IMR-90 (cell line): ENCODE results near the gene SAT1. TPM values are rescaled to one million over a fixed set of nuclear protein-coding genes. Genes with fewer than 3 reads are reported as not detected.
A peak's percentile ranks its signal among the peaks of the same experiment; 100 is the strongest.

Source experiments
- ATAC-seq: fragments of 200-7000 bp; cut with Tn5 transposase; 2 replicates; pipeline ENCODE4 v1.9.1; 2020; ENCODE audit warnings: low read depth, mild to moderate bottlenecking, moderate library complexity
- BruUV-seq: library from RNA; stranded (reverse); fragments of 400-500 nt; replicated peaks from 2 replicates; lab custom pipeline; 2021; lab: Mats Ljungman, UMichigan
- CTCF ChIA-PET: fragments of 300-600 bp; formaldehyde crosslinking; extraction: SDS; loops from one replicate; lab custom pipeline; 2021; ENCODE audit warnings: antibody characterized with exemption; lab: Yijun Ruan, JAX
- POLR2A ChIA-PET: fragments of 300-600 bp; sonication (Branson Sonifier 250); formaldehyde crosslinking; loops from one replicate; lab custom pipeline; 2022; ENCODE audit warnings: antibody characterized with exemption; ENCODE audit not compliant: unreplicated experiment; lab: Charles Lee
- DNase-seq: peaks from one replicate; pipeline ENCODE4 v3.0.0; 2013
- H2AFZ ChIP-seq: replicated peaks from 2 replicates; pipeline ENCODE3; 2013; ENCODE audit warnings: low read length, mild to moderate bottlenecking; ENCODE audit not compliant: poor library complexity
- H2AK5ac ChIP-seq: 2 replicates; pipeline ENCODE4 v1.6.1; 2013; ENCODE audit warnings: low read depth, low read length, inconsistent platforms
- H2AK9ac ChIP-seq: replicated peaks from 2 replicates; pipeline ENCODE3; 2013; ENCODE audit warnings: mild to moderate bottlenecking, low read depth, low read length, moderate library complexity; ENCODE audit not compliant: poor library complexity
- H2BK120ac ChIP-seq: 2 replicates; pipeline ENCODE4 v1.6.1; 2013; ENCODE audit warnings: low read depth, low read length, inconsistent platforms
- H2BK15ac ChIP-seq: 3 replicates; pipeline ENCODE4 v1.6.1; 2013; ENCODE audit warnings: low read depth, low read length, inconsistent platforms
- H2BK20ac ChIP-seq: 2 replicates; pipeline ENCODE4 v1.6.1; 2013; ENCODE audit warnings: low read depth, mild to moderate bottlenecking, inconsistent platforms, low read length, moderate library complexity
- H2BK5ac ChIP-seq: 2 replicates; pipeline ENCODE4 v1.6.1; 2013; ENCODE audit warnings: mild to moderate bottlenecking, low read depth, low read length, inconsistent platforms; ENCODE audit not compliant: poor library complexity, severe bottlenecking
- H3K14ac ChIP-seq: replicated peaks from 2 replicates; pipeline ENCODE4 v1.6.1; 2013; ENCODE audit warnings: low read depth, low read length, inconsistent platforms
- H3K18ac ChIP-seq: 2 replicates; pipeline ENCODE4 v1.6.1; 2013; ENCODE audit warnings: low read depth, low read length, control low read depth
- H3K23ac ChIP-seq: 2 replicates; pipeline ENCODE4 v1.6.1; 2013; ENCODE audit warnings: low read depth, low read length, inconsistent platforms
- H3K27ac ChIP-seq: 2 replicates; pipeline ENCODE4 v1.5.1; 2013; ENCODE audit warnings: mild to moderate bottlenecking, control low read depth, low read length; ENCODE audit not compliant: insufficient read depth
- H3K27me3 ChIP-seq: 2 replicates; pipeline ENCODE4 v1.6.1; 2013; ENCODE audit warnings: low read length; ENCODE audit not compliant: control insufficient read depth, insufficient read depth
- H3K36me3 ChIP-seq: 2 replicates; pipeline ENCODE4 v1.6.1; 2013; ENCODE audit warnings: low read length, mixed read lengths; ENCODE audit not compliant: control insufficient read depth, insufficient read depth
- H3K4ac ChIP-seq: 2 replicates; pipeline ENCODE4 v1.6.1; 2013; ENCODE audit warnings: low read depth, low read length, inconsistent platforms
- H3K4me1 ChIP-seq: 2 replicates; pipeline ENCODE4 v1.6.1; 2013; ENCODE audit warnings: low read length, mixed read lengths; ENCODE audit not compliant: control insufficient read depth, insufficient read depth
- H3K4me2 ChIP-seq: 2 replicates; pipeline ENCODE4 v1.6.1; 2013; ENCODE audit warnings: low read depth, mild to moderate bottlenecking, control low read depth, low read length, moderate library complexity
- H3K4me3 ChIP-seq: 2 replicates; pipeline ENCODE4 v1.5.1; 2013; ENCODE audit warnings: low read depth, mild to moderate bottlenecking, control low read depth, low read length, moderate library complexity; ENCODE audit not compliant: insufficient read depth
- H3K56ac ChIP-seq: 2 replicates; pipeline ENCODE4 v1.6.1; 2013; ENCODE audit warnings: low read length, inconsistent platforms; ENCODE audit not compliant: insufficient read depth; ENCODE audit errors: extremely low read depth
- H3K79me1 ChIP-seq, 2 experiments: 2 replicates each; pipeline ENCODE4 v1.6.1; 2013; ENCODE audit warnings: low read length in 2 of 2, inconsistent platforms in 1 of 2, low read depth in 1 of 2
- H3K9ac ChIP-seq: 2 replicates; pipeline ENCODE4 v1.6.1; 2013; ENCODE audit warnings: low read depth, low read length, control low read depth
- H3K9me1 ChIP-seq: 2 replicates; pipeline ENCODE4 v1.6.1; 2013; ENCODE audit warnings: low read length, inconsistent platforms; ENCODE audit not compliant: insufficient read depth
- H3K9me3 ChIP-seq: 2 replicates; pipeline ENCODE4 v1.6.1; 2013; ENCODE audit warnings: low read length; ENCODE audit not compliant: control insufficient read depth, insufficient read depth
- H4K20me1 ChIP-seq: 2 replicates; pipeline ENCODE4 v1.6.1; 2013; ENCODE audit warnings: low read length, inconsistent platforms; ENCODE audit not compliant: insufficient read depth
- H4K5ac ChIP-seq: 2 replicates; pipeline ENCODE4 v1.6.1; 2013; ENCODE audit warnings: mild to moderate bottlenecking, low read depth, low read length, control low read depth
- H4K8ac ChIP-seq, 2 experiments: 2 replicates each; pipeline ENCODE4 v1.6.1; 2013; ENCODE audit warnings: low read depth in 2 of 2, low read length in 2 of 2, control low read depth in 1 of 2, inconsistent platforms in 1 of 2
- H4K91ac ChIP-seq: 2 replicates; pipeline ENCODE4 v1.6.1; 2013; ENCODE audit warnings: low read depth, low read length, inconsistent platforms; ENCODE audit not compliant: insufficient read depth
- SMC3 ChIP-seq: fragments of 150-350 bp; IDR thresholded peaks from 2 replicates; pipeline ENCODE4 v1.6.1; 2016; ENCODE audit warnings: low read depth, mild to moderate bottlenecking, antibody characterized with exemption, low read length, moderate library complexity
- WGBS, 2 experiments: methylation state at CpG; one replicate each; pipeline versions ENCODE4 v1.1.5 to v1.1.7; 2013; ENCODE audit warnings: missing lambda C conversion rate in 2 of 2; ENCODE audit not compliant: insufficient read length in 1 of 2; ENCODE audit errors: extremely low coverage in 2 of 2; 5-methylcytosine and 5-hydroxymethylcytosine counted together
- dilution Hi-C: fragments of 300-500 bp; cut with HindIII; formaldehyde crosslinking; loops from one replicate; pipeline ENCODE4 v1.14.3; 2018; ENCODE audit warnings: low sequenced_read_pairs; ENCODE audit not compliant: unreplicated experiment
- in situ Hi-C: fragments of 300-500 bp; cut with MboI; formaldehyde crosslinking; loops from 3 replicates; pipeline ENCODE4 v1.14.3; 2019; ENCODE audit warnings: low sequenced_read_pairs, inconsistent platforms, mixed read lengths
- intact Hi-C: fragments of 100-400 bp; cut with micrococcal nuclease; formaldehyde crosslinking; loops from 2 replicates; pipeline ENCODE4 v1.10.0; 2022
- polyA plus RNA-seq, 3 experiments: library from polyadenylated mRNA; depleted of rRNA; stranded (reverse); fragments of >200 nt; gene quantifications; 2 replicates each; pipeline ENCODE4 v1.2.3, GENCODE V29; 2012; ENCODE audit warnings: low replicate concordance in 1 of 3
- total RNA-seq: library from RNA; depleted of rRNA; stranded (reverse); fragments of >200 nt; gene quantifications from 2 replicates; pipeline ENCODE4 v1.2.3, GENCODE V29; 2012

SAT1 gene
- total and polyA plus RNA-seq, 2 of the 4 experiments (the other 2 are of a cell fraction): 55.9 to 92.8 TPM

DNA sequence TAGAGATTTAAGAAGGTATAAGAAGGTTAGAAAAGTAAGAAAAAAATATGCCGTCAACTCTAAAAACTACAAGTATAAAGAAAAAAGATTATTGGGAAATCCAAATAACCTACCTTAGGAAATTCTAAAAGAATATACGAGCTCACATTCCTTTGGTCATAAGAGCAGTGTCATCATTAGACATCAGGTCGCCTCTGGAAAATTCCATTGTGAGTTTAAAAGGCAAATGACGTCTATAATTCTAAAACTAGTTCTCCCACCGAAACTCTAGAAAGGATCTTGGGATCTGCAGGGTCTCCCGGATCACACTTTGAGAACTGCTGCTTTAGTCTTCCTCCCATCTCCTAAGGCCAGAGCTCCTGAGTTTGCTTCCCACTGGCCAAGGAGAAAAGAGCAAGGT is 518 bp upstream of the SAT1 start:
- H3K79me1 ChIP-seq: peaks cover 0 to 5% of the 10 kb centered on the region in 2 experiments; a peak in 2 of 4 replicates
- peak overlapping the region; percentile 73; the same call in 1 of the 2 replicates for H2BK120ac ChIP-seq
- H2BK5ac ChIP-seq: no peak overlapping the region
- no peak overlapping the region for H3K23ac ChIP-seq
- no peak overlapping the region for H3K18ac ChIP-seq
- BruUV-seq: no TSS peak
- no peak overlapping the region for H4K5ac ChIP-seq
- 67% methylated on average over 3 of the region's 6 CpGs; no CpG with 5 or more reads in 1 of the 2 experiments for WGBS, 2 experiments
- H3K9ac ChIP-seq: no peak overlapping the region
- 0 out of 2 replicates have a peak overlapping the region, but pooled peaks have one; percentile 33 for H3K27ac ChIP-seq
- H3K27me3 ChIP-seq: no peaks in the 10 kb centered on the region
- dilution Hi-C loops (no loop called here), in situ Hi-C loops (loop anchor here (10.0 kb wide), 1 partner anchor 122 kb away; the partner anchor contains the start of genes APOO and CXorf58), intact Hi-C loops (loop anchor here (5.0 kb wide), 2 partner anchors 245 to 270 kb away; partner anchors contain the start of genes EIF2S3 and KLHL15)
- ATAC-seq: no peak
- DNase-seq: no peak
- H3K4me3 ChIP-seq: no peak overlapping the region
- H3K56ac ChIP-seq: no peak overlapping the region; the same call in 1 of the 2 replicates
- peak overlapping the region in 1 of 2 experiments; percentile 37; a peak in 1 of 4 replicates for H4K8ac ChIP-seq
- ChIA-PET CTCF (interaction anchor here (1.6 to 4.6 kb wide), 2 partner anchors 108 to 119 kb away, joined by 3 to 34 read pairs; no protein-coding TSS in a partner anchor), POLR2A (interaction anchor here (0.5 to 1.3 kb wide), 5 partner anchors 100 to 120 kb away, joined by 3 to 5 read pairs (median 3); partner anchors contain the start of gene PRDX4)
- peak overlapping the region; percentile 91 for H2AFZ ChIP-seq
- H3K4me2 ChIP-seq: 0 out of 2 replicates have a peak overlapping the region, but pooled peaks have one; percentile 34
- H3K9me3 ChIP-seq: no peaks in the 10 kb centered on the region
- H3K4ac ChIP-seq: no peak overlapping the region
- no peaks in the 10 kb centered on the region for H3K9me1 ChIP-seq
- H3K14ac ChIP-seq: no peak overlapping the region
- no peak overlapping the region for H2AK9ac ChIP-seq
- H2BK20ac ChIP-seq: no peak overlapping the region
- no peak overlapping the region for H2BK15ac ChIP-seq
- H2AK5ac ChIP-seq: no peak overlapping the region
- no peak for TF ChIP-seq SMC3
- H4K20me1 ChIP-seq: peaks cover 3% of the 10 kb centered on the region; the same call in 1 of the 2 replicates
- H4K91ac ChIP-seq: no peak overlapping the region
- no peaks in the 10 kb centered on the region; the same call in 1 of the 2 replicates for H3K4me1 ChIP-seq
- peaks cover 2% of the 10 kb centered on the region; the same call in 1 of the 2 replicates for H3K36me3 ChIP-seq
